HCT116 (cell line): ENCODE results near the gene CHL1.

Experiments used
- CBX3 ChIP-seq: IDR thresholded peaks from 2 replicates; pipeline ENCODE4 v1.6.1; 2012; ENCODE audit warnings: low read depth
- CTCF ChIP-seq, 3 experiments: fragments of 200-600 bp in 1 of 3; sonication (generic) in 1 of 3; IDR thresholded peaks in 2 of 3; conservative IDR thresholded peaks in 1 of 3; 2 replicates each; pipeline ENCODE4 v1.5.1; 2012 to 2017; ENCODE audit warnings: low read depth in 2 of 3, low read length in 2 of 3, antibody characterized with exemption in 1 of 3, borderline replicate concordance in 1 of 3, control low read depth in 1 of 3, mild to moderate bottlenecking in 1 of 3, mixed read lengths in 1 of 3, mixed run types in 1 of 3, moderate library complexity in 1 of 3; ENCODE audit not compliant: insufficient read depth in 1 of 3
- EZH2 ChIP-seq: fragments of 200-600 bp; sonication (generic); IDR thresholded peaks from 2 replicates; pipeline ENCODE4 v1.6.1; 2017; ENCODE audit warnings: antibody characterized with exemption, mixed run types
- FOSL1 ChIP-seq: IDR thresholded peaks from 2 replicates; pipeline ENCODE4 v1.6.1; 2012; ENCODE audit warnings: low read depth
- JUND ChIP-seq: IDR thresholded peaks from 2 replicates; pipeline ENCODE4 v1.6.1; 2012
- MAX ChIP-seq: IDR thresholded peaks from 2 replicates; pipeline ENCODE4 v1.6.1; 2012
- POLR2A ChIP-seq: IDR thresholded peaks from 2 replicates; pipeline ENCODE4 v1.7.0; 2011; ENCODE audit warnings: borderline replicate concordance; ENCODE audit not compliant: insufficient read depth, insufficient read length; ENCODE audit errors: extremely low read depth
- POLR2AphosphoS5 ChIP-seq: IDR thresholded peaks from 2 replicates; pipeline ENCODE4 v1.6.1; 2011; ENCODE audit warnings: mild to moderate bottlenecking, low read depth, low read length, moderate library complexity
- SIN3A ChIP-seq: IDR thresholded peaks from 2 replicates; pipeline ENCODE4 v1.6.1; 2012; ENCODE audit warnings: low read depth
- YY1 ChIP-seq: IDR thresholded peaks from 2 replicates; pipeline ENCODE4 v1.6.1; 2011; ENCODE audit warnings: low read length, low read depth, moderate library complexity, mild to moderate bottlenecking; ENCODE audit not compliant: insufficient replicate concordance; ENCODE audit errors: extremely low read depth
- ZBTB33 ChIP-seq: IDR thresholded peaks from 2 replicates; pipeline ENCODE4 v1.6.1; 2011; ENCODE audit warnings: mild to moderate bottlenecking, low read length, moderate library complexity; ENCODE audit not compliant: insufficient replicate concordance; ENCODE audit errors: extremely low read depth
- ZFX ChIP-seq: fragments of 450-650 bp; IDR thresholded peaks from 2 replicates; pipeline ENCODE4 v1.6.1; 2017
- ZNF274 ChIP-seq: fragments of 200-500 bp; sonication (Bioruptor generic); IDR thresholded peaks from 2 replicates; pipeline ENCODE4 v1.6.1; 2014; ENCODE audit warnings: mild to moderate bottlenecking, low read depth, low read length, inconsistent platforms

- TF ChIP-seq CTCF (IDR thresholded peaks at IDR 0.05 in 2 of 3, conservative IDR thresholded peaks at IDR 0.05 in 1 of 3; ENCODE audit: borderline replicate concordance in 1 of 3, insufficient read depth in 1 of 3, low read depth in 2 of 3, low read length in 2 of 3) (no peak), POLR2AphosphoS5 (no peak), EZH2 (no peak), SIN3A (no peak), CBX3 (no peak), POLR2A (no peak), ZBTB33 (no peak), MAX (no peak), ZNF274 (no peak), FOSL1 (no peak), ZFX (no peak), YY1 (no peak), JUND (no peak)
These were observed 258.4 kb downstream of the CHL1 start for GRCh38 chr3:454986-455385.
